Fibroblast of peridontal ligament (primary cell): ENCODE results near the gene EHMT1.

Experiments
- DNase-seq: peaks from one replicate; pipeline ENCODE4 v3.0.0-alpha.2; 2010; ENCODE audit errors: extremely low read depth

Gene EHMT1

DNA sequence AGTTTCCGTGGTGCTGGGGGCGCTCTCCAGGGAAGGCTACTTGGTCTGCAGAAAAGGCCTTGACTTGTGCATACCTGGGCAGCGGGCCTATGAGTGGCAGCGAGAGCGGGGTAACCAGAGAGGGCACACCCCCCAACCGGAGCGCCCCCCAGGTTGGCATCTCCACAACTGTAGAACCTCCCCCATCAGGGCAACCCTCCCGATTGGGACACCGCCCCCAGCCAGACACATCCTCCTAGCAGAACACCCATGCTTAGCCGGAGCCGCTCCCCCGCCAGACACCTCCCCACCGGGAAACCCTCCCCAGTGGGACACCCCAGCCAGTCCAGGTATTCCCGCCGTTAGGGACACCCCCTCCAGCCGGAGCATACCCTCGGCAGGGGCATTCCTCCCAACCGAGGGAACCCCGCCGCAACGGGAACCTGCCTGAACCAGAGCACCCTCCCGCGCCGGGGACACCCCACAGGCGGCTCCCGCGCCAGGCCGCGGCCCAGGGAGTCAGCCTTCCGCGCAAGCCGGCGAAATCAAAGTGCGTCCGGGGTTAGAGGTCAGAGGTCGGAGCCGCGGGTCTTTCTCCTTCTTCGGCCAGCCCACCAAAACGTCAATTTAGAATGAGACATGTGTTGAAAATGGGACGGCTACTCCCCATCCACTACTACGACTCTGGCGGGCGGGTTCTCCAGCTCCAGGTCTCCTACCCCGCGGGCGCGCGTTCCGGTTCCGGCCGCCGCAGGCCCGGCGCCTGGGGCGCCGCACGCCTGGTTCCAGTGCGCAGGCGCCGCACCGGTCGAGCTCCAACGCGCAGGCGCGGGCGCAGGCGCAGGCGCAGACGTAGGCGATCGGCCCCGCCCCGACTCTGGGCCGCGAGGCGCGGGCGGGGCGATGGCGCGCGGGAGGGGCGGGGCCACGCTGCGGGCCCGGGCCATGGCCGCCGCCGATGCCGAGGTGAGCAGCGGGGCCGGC is at the start of gene EHMT1:
EHMT1 (plus strand) TSS at position 901 of the 963 bp plus-strand sequence; CDS start at position 925, 24 bp downstream.
- peak; percentile 72 for DNase-seq

- DNase-seq: no peak
Measured at GRCh38 chr9:137569609-137570203, 49.1 kb upstream of the EHMT1 start.

DNA sequence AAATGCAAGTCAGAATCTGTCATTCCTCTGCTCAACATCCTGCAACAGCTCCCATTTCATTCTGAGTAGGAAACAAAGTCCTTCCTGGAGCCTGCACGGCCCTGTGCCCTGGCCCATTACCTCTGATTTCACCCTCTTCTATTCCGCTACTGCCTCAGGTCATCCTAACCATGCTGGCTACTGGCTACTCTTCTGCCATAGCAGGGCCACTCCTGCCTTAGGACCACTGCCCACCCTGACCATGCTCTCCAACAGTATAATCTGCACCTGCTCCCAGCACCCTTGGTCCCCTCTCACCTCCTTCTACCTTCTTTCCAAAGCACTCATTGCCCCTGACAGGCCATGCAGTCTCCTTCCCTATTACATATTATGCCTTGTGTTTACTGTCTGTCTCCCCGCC is 48.2 kb upstream of the EHMT1 start:
- no peak for DNase-seq

DNA sequence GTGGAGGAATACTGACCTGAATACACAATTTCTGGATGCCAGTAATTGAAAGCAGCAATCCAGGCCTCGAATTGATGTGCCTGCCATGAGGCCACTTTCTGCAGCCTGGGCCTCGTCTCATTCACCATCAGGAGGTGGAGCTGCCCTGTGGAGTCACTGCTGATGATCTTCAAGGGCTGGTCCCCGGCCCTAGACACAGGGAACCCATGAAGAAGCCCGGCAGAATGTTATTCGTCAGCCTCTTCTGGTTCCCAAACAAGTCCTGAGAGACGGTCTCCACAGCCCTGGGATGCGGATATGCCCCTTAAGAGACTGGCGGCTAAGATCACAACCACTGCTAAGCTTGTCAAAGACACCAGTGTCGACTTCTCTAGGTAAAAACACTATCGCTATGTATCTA is 44.6 kb upstream of the EHMT1 start:
- DNase-seq: no peak

- DNase-seq: no peak
Measured at GRCh38 chr9:137575364-137575715, 43.5 kb upstream of the EHMT1 start.

DNA sequence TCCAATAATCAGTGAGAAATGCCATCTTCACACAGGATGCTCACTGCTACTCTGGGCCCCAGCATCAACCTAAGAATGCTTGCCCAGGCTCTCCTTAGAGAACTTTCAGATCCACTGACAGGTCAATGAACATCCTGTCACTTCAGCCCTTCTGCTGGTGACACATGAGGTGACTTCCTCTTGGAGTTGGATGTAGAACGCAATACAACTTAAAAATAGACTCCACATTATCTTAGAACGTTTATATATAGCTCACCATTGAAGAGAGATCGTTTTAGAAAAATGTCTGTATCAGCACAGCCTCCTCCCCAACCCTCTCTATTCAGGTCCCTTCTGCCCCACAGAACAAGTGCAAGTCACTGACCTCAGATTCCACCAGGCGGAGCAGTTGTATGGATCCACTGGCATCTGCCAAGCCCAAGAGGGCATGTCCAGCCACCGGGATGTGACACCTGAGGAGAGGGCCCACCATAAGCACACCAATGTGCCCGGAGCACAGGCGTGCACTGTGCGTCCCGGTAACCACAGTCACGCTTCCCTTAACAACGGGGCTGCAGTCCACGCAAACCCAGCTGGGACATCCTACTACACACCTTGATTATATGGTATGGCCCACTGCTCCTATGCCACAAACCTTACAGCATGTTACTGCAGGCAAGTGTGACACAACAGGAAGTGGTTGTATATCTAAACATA is 42.9 kb upstream of the EHMT1 start:
- no peak for DNase-seq

- peak; percentile 80 for DNase-seq
Measured at GRCh38 chr9:137578518-137579258, 40.1 kb upstream of the EHMT1 start, which contains the start of gene DPH7. TSS of gene DPH7 (minus strand) at chr9:137578925. CDS start at chr9:137578777, 148 bp downstream.

DNA sequence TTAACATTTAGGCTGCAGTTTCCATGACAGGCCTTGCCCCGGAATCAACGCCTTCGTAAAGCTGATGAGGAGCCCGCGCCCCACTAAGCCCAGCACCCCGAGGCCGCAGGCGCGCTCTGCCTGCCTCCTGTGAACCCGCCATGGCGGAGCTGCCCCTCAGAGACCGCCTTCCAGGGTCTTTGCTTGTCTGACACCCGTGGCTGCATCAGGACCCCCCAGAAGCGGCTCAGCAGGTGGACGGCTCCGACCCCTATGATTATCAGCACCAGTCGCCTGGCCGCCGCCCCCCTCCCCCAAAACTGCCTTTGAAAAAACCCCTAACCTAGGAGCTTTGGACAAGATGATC is 39.6 kb upstream of the EHMT1 start:
- no peak for DNase-seq

DNA sequence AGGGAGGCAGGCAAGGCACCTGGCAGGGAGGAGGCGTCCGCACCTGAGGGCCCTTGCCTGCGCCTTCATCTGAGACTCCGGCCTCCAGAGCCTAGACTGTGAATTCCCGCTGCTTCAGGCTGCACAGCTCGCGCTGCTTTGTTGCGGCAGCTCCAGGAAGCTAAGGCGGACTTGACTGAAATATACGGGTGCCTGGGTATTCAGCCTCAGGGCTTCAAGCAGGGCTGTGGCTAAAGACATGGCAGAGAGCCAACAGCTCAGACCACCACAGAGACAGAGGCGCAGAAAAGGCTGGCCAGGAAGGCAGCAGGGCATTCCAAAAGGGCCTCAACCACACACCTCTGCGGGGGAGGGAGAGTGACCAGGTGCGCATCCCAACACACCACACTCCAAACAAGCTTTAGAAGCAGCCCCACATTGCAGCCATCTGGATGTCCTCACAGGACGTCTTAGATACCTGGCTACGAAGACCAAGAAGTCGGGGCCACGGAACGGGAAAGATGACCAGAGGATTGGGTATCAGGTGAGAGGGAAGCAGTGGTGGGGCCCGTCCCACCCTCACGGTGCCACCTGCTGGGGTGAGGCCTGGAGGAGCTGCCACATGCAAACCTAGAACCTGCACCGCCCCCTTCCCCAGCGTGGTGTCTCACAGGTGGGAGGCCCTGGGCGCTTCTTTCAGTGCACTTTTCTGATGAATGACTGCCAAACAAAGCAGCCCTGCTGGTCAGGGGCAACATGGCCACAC is 38.4 kb upstream of the EHMT1 start:
- DNase-seq: no peak

- no peak for DNase-seq
Measured at GRCh38 chr9:137580954-137581322, 37.9 kb upstream of the EHMT1 start.

DNA sequence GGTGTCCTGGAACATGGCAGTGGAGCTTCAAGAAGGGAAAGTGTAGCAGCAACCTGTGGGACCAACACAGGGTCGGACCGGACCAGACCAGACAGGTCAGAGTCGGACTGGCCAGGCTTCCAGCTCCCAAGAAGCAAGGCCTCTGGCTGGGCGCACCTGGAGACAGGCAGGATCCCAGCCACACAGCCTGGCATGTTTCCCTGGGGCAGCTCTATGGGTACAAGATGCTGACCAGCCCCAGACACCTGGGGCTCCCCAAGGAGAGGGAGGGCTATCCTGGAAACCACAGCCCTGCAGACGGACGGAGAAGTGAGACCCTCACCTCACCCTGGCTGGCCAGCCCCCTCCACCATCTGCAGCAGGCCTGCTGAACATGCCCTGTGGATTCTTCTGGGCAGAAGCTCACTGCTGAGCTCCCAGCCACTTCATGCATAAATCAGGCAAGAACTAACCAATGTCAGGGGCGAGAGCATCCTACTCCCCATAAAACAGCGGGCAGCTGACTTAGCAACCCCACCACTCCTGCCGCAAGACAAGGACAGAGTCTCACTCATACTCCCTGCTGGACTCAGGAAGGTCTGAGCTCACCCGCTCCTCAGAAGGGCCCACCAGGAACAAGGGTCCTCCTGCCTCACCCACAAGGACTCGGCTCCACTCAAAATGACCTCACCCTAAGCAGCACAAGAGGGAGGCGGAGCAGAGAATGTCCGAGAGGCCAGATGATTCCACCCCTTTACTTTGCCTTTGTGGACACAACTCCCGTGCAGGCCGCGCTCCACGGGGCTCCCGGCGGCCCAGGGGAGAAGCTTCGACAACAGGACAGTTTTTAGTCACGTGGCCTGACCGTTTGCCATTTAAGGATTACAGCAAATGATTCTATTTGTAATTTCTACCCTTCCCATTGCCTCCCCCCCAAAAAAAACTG is 37.2 kb upstream of the EHMT1 start:
- DNase-seq: no peak

- peak; percentile 9 for DNase-seq
Measured at GRCh38 chr9:137582286-137582860, 36.4 kb upstream of the EHMT1 start.

GRCh38 chr9:137583347-137583746 is 35.5 kb upstream of the EHMT1 start:
- no peak for DNase-seq

DNA sequence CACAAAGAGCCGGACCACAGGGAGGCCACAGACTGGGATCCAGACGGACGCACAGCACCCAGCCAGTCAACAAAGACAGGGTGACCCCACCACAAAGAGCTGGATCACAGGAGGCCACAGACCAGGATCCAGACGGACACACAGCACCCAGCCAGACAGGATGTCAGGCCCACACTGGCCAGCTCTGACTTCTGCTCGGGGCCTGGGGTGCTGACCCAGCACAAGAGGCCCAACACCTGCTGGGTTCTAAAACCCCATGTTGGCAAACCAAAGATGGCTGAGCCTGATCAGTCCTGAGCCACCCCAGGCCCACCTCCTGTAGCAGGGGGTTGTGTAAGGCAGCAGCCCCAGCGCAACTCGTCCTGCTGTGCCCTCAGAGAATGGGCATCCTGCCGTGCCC is 34.8 kb upstream of the EHMT1 start:
- DNase-seq: no peak

DNA sequence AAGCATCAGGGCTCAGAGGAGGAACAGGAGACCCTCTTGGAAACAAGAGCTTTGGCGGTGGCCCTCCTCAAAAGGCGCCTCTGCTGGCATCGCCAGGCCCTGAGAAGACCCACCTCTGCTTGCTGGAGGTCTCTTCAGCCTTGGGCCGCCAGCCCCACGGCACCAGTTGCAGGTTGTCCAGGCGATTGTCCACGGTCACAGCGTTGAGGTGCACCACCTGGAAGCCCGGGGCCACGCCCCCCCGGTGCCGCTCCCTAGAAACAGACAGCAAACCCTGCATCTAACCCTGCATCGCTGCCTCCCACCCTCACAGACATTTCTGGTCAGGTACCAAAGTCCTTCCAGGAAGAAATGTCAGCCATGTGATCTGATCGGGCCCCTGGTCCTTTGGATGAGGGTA is 32.0 kb upstream of the EHMT1 start:
- no peak for DNase-seq

DNA sequence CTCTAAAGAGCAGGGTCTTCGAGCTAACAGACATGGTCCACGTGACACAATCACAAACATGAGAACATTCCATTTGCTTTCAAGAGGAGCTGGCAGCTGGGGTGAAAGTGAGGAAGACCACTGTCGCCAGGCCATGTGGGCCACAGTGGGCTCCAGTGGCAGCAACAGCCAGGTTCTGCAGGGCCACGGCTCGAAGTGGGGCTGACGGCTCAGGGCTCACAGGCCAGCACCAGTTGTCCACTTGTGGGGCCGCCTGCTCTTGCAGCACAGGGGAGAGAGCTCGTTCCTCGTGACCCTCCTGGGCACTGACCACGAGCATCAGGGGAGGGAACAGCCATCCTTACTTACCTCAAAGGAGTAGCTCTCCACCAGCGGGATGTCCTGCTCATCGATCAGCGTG is 30.5 kb upstream of the EHMT1 start:
- DNase-seq: no peak

GRCh38 chr9:137588891-137589290 is 29.9 kb upstream of the EHMT1 start:
- DNase-seq: peak; percentile 43

- DNase-seq: peak; percentile 6
Measured at GRCh38 chr9:137589441-137590122, 29.2 kb upstream of the EHMT1 start.

GRCh38 chr9:137590123-137590468 is 28.7 kb upstream of the EHMT1 start:
- no peak for DNase-seq
